ENCODE measurements around the gene CMA1.
A peak's percentile ranks its signal among the peaks of the same experiment; 100 is the strongest.
"Not testable (repeated sequence)": the region's sequence is repeated elsewhere in the genome, so short reads cannot be mapped to it uniquely, and the experiment has no call there.

The CMA1 gene, protein sequence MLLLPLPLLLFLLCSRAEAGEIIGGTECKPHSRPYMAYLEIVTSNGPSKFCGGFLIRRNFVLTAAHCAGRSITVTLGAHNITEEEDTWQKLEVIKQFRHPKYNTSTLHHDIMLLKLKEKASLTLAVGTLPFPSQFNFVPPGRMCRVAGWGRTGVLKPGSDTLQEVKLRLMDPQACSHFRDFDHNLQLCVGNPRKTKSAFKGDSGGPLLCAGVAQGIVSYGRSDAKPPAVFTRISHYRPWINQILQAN

DNA sequence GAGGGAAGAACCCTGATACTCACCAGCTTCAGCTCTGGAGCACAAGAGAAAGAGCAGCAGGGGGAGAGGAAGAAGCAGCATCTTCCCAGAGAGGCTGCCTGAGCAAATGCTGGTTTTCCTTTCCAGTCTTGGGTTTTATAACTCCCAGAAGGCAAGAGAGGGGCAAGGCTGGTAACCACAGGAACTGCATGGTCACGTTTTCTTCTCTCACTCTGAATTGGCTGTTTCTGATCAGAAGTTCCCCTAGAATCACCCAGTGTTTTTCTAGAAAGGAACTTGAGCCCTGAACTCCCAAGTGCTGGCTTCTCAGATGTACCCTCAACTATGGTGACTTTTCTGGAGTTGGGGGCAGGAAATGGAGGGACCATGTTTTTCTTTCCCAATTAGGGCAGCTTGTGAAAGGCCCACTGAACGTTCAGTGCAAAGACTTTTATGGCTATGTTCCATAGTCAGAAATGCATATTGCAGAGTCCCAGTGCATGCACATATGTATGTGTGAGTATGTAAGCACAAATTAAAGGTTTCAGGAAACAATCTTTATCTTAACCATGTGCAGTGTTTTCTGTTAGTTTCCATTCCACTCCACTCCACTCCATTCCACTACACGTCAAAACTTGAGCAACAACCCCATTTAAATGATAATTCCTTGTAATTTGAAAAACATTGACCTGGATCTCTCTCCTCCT, at the start of gene CMA1:
Gene CMA1 (minus strand): TSS at position 111 of the 686 bp plus-strand sequence. CDS start 30 bp downstream, at position 81.
- DNase-seq, result no peak

DNA sequence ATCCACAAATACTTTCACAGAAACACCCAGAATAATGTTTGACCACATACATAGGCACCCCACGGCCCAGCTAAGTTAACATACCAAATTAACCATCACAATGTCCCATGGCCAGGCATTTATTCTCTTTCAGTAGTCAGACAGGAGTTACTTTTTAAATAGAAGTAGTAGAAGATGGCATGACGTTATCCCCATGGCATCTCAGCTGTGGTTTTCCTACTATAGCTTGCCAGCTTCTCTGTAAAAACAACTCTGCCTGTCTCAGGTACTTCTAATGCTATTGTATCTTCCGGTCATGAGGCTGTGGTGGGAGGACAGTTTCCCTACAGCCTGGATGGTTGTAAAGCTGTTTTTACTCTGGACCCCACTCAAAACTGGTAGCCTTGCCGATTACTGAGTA, 48.7 kb upstream of the CMA1 start:
- no peak for DNase-seq

DNA sequence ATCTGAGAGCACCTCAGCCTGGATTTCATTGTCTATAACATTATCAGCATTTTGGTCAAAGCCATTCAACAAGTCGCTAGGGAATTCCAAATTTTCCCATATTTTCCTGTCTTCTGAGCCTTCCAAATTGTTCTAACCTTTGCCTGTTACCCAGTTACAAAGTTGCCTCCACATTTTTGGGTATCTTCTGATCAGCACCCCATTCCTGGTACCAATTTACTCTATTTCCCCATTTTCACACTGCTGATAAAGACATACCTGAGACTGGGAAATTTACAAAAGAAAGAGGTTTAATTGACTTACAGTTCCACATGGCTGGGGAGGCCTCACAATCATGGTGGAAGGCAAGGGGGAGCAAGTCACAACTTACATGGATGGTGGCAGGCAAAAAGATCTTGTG, 41.0 kb upstream of the CMA1 start:
- DNase-seq, result not testable (repeated sequence)

DNA sequence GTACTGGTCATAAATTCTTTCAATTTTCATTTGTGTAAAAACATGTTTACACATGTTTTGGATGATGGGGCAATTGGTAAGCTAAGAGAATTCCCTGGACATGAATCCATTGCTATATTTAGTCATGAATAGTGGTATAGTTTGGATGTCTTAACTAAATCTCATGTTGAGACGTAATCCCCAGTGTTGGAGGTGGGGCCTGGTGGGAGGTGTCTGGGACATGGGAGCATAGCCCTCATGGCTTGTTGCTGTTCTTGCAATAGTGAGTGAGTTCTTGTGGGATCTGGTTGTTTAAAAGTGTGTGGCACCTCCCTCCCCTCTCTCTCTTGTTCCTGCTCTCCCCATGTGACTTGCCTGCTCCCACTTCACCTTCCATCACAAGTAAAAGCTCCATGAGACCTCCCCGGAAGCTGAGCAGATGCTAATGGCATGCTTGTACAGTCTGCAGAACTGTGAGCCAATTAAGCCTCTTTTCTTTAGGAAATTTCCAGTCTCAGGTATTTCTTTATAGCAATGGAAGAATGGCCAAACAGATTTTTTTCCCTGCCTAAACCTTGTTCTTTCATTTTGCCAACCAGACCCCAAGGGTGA, 34.4 kb upstream of the CMA1 start:
- DNase-seq, result no peak

DNA sequence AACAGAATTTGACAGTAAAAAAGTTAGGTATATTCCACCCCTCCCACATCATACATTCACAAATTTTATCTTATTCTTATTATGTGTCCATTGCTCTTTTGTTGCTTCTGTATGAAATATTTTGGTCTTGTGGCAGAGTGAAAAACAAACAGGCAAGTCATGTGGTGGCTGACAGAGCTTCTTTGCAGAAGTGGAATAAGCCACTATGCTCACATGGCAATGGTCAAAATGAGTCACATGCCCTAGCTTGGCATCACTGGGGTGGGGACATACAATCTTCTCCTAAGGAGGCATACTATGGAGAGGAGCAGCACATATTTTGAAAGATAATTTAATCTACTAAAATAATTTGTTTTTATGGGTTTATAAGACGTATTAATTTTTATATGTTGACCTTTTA, 27.7 kb upstream of the CMA1 start:
- DNase-seq, result no peak

DNA sequence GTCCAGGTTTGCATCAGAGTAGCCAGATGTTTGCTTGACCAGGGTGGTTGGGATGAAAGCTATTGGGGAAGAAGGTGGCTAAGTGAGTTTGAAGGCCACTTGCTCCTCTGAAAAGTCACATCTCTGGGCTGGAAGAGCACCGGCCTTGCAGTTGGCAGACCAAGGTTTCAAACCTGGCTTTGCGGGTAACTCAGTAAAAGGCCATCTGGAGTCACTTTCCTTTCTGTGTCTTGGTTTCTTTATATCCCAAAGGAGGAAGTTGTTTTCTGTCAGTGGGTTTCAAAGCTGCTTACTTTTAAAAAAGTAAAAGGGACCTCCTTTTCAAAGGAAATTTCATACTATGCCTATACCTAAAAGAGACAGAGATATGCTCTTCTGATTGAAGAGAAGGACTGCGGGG, 26.2 kb upstream of the CMA1 start:
- DNase-seq, result no peak

DNA sequence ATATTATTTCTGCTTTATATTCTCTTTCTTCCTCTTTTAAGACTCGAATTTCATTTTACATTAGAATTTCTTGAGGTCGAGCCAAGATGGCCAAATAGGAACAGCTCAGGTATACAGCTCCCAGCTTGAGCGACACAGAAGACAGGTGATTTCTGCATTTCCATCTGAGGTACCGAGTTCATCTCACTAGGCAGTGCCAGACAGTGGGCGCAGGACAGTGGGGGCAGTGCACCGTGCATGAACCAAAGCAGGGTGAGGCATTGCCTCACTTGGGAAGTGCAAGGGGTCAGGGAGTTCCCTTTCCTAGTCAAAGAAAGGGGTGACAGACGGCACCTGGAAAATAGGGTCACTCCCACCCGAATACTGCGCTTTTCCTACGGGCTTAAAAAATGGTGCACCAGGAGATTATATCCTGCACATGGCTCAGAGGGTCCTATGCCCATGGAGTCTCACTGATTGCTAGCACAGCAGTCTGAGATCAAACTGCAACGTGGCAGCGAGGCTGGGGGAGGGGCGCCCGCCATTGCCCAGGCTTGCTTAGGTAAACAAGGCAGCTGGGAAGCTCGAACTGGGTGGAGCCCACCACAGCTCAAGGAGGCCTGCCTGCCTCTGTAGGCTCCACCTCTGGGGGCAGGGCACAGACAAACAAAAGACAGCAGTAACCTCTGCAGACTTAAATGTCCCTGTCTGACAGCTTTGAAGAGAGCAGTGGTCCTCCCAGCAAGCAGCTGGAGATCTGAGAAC, 18.0 kb upstream of the CMA1 start:
- DNase-seq, result peak; percentile 5

DNA sequence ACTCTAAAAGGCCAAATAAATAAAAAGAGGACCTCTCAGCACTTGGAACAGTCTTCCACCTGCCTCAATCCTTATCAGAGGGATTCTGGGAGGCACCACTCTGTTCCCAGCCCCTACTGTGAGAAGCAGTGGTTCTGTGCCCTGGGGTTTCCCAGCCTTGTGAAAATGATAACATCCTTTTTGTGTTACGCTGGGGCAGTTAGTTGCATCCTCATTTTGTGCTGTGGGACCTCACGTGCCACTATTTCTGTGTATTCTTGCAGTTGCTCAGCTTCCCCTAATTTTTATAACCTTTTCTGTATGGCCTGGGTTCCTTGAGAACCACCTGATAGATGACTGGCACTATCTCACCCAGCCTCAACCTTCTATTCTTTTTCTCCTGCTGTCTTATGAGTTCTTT, 10.8 kb upstream of the CMA1 start:
- no peak for DNase-seq

DNA sequence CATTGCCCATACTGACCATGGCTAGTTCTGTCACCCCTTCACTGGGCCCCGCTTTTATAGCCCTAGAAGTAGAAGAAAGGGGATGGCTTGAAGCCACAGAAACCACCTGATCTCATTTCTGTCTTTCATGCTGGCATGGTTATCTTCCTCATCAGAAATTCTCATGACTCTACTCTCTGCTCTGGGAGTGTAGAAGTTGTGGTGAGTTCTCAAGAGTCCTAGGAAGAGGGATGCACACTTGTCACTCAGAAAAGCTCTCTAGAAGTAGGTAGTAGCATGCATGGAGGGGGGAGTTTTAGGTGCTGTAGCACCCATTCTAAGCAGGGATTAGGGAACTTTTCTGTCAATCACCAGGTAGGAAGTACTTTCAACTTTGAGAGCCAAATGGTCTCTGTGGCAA, 6.1 kb upstream of the CMA1 start:
- no peak for DNase-seq

DNA sequence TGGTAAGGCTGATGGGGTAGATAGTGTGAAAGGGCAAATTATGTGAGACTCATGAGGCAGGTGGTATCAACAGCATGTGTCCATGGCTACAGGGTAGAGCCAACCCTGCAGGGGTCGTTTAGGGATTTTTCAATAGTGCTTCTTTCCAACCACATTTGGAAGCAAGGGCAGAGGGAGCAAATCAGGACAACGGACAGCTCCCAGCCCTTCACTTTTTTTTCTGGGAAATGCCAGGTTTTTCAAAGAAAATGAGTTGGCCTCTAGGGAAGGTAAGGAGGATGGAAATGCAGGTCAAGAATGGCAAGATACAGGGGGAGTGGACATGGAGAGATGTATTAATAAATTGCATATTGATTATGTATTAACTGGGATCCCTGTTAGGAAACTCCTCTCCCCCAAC, 4.9 kb upstream of the CMA1 start:
- DNase-seq, result no peak

DNA sequence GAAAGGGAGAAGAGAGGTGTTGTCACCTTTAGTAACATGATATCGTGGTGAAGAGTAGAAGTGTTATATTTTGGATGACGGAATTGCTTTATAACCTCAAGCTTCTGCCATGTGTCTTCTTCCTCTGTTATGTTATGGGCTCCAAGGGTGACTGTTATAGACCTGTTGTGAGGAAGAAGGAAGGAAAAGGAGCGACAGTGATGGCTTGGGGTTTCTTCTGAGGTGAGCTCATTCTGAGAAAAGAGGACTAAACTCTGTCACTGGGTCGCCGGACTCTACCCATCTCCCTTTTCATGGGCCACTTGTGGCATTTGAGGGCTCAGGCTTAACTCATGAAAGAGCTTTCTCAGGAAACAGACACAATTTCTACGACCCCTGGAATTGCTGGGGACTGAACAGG, 1.6 kb downstream of the CMA1 start:
- DNase-seq, result no peak

DNA sequence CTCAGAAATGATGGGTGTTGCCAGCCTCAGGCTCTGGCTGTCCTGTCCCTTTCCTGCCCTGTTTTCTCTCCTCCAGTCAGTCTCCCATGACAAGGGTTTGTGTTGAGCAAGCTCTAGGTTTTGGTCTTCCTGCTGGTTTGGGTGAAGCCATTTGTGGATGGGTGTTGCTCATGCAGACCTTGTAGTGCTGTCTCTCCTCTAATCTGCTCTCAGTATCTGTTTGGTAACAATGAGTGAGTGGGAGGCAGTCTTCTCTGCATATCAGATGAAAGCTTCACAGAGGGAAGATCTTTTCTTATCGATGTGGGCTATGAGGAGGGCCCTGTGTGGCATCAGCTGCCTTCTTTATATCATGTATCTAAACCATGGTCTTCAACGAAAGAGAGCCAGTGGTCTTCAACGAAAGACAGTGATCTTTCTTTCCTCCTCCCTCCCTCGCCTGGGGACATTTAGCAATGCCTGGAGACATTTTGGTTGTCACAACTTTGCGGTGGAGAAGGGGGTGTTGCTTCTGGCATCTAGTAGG, 3.6 kb downstream of the CMA1 start:
- DNase-seq, result no peak

DNA sequence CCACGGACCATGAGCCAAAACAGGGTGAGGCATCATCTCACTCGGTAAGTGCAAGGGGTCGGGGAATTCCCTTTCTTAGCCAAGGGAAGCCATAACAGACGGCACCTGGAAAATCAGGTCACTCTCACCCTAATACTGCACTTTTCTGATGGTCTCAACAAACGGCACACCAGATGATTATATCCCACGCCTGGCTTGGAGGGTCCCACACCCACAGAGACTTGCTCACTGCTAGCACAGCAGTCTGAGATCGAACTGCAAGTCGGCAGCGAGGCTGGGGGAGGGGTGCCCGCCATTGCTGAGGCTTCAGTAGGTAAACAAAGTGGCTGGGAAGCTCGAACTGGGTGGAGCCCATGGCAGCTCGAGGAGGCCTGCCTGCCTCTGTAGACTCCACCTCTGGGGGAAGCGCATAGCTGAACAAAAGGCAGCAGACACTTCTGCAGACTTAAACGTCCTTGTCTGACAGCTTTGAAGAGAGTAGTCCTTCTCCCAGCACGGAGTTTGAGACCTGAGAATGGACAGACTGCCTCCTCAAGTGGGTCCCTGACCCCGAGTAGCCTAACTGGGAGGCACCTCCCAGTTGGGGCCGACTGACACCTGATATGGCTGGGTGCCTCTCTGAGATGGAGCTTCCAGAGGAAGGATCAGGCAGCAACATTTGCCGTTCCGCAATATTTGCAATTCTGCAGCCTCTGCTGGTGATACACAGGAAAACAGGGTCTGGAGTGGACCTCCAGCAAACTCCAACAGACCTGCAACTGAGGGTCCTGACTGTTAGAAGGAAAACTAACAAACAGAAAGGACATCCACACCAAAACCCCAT, 16.3 kb downstream of the CMA1 start:
- DNase-seq, result not testable (repeated sequence)

DNA sequence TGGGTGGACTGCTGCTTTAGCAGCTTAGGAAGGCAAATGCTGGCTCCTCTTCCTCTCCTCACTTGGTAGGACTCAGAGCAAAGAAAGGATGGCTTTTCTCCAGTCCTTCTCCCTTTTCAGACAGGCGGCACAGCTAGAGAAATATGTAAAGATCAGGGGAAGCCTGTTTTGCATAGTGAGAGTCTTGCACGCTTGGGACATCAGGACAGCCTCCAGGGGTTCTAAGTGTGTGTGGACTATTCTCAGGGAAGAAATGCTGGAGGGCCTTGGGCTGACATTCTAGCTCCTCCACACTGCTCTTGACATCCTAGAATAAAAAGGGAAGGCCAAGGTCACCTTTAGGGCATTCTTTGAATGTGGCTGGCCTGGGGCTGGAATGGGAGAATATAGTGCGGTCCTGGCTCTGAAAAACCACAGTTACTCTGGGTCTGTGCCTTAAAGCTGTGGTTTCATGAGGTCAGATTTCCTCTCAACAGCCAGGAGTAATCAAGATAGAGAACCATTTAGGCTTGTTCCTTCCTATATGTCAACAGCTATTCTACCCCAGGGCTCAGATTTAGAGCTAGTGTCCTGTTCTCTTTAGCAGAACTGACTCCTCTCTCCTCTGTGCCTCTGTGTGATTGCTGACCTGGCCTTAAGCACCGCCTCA, 24.3 kb downstream of the CMA1 start:
- DNase-seq, result no peak

DNA sequence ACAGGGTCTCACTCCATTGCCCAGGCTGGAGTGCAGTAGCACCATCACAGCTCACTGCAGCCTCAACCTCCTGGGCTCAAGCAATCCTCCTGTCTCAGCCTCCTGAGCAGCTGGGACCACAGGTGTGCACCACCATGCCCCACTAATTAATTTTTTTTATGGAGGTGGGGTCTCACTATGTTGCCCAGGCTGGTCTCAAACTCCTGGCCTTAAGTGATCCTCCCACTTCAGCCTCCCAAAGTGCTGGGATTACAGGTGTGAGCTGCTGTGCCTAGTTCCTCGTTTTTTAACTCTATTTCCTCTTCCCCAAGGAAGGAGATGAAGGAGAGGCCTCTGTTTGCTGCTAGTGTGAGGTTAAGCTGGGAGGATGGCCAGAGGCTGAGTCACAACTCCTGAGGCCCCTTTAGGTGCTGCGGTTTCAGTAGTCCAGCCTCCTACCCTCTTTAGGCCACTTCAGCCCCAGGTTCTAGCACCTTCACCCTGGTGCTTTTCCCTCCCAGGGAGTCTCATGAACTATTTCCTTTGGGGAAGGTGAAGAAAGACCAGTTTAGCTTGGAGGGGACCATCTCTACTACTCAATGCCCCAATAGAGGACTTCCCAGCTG, 25.3 kb downstream of the CMA1 start:
- DNase-seq, result not testable (repeated sequence)

DNA sequence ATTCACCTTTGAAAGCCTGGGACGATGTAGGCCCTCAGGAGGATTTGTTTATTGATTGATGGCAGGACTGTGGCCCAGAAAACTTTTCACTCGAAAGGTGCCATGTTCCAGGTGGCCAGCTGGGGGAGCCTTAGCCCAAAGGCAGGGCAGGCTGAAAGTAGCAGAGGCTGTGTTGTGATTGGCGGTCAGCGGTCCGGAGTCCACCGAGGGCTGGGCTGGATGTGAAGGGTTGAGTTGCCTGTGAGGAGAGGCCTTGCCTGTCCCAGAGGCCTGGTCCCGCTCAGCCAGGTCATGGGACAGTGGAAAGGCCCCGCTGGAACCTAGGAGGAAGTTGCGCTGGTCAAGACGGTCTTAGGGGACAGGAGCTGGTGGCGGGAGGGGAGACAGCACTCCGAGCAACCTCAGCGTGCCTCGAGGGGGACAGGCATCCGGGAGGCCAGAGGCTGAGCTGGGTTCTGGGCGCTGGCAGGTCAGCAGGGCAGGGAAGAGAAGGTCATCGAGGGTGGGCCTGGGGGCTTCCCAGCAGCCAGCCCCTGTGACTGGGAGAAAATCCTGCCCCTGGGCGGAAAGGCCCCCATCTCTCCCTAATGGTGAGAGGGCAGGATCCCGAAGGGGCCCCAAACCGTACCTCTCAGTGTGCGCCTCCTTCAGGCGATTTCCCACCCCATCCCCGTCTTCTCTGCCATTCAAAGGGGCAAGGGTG, 26.3 kb downstream of the CMA1 start:
- DNase-seq, result peak; percentile 12

DNA sequence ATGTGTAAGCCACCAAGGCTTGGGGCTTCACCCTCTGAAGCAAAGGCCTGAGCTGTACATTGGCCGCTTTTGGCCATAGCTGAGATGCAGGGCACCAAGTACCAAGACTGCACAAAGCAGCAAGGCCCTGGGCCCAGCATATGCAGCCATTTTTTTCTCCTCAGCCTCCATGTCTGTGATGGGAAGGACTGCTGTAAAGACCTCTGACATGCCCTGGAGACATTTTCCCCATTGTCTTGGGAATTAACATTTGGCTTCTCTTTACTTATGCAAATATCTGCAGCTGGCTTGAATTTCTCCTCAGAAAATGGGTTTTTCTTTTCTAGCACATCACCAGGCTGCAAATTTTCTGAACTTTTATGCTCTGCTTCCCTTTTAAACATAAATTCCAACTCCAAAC, 28.1 kb downstream of the CMA1 start:
- not testable (repeated sequence) for DNase-seq

DNA sequence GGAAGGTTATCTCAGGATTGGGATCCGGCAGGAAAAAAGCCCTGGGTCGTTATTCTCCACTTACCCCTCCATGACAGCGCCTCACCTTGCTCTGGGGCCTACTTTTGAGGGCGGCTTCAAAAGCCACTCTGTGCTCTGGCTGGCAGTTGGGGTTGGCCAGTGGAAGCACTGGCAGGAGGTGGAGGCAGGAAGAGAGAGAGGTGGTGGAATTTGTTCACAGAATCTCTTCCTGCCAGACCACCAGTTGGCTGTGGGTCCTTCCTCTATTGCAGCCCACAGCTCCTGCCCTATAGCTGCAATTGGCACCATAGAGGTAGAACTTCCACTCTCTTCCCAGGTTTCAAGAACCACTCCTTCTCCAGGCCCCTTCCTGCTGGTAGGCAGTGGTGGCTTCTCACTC, 32.8 kb downstream of the CMA1 start:
- DNase-seq, result no peak

DNA sequence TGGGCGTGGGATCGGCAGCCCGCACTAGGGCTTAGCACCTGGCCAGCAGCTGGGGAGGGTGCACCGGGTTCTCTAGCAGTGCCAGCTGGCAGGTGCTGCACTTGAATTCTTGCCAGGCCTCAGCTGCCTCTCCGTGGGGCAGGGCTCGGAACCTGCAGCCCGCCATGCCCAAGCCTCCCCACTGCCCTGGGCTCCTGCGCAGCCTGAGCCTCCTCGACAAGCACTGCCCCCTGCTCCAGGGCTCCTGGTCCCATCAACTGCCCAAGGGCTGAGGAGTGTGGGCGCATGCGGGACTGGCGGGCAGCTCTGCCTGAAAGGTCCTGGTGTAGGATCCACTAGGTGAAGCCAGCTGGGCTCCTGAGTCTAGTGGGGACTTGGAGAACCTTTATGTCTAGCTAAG, 34.9 kb downstream of the CMA1 start:
- DNase-seq, result no peak

DNA sequence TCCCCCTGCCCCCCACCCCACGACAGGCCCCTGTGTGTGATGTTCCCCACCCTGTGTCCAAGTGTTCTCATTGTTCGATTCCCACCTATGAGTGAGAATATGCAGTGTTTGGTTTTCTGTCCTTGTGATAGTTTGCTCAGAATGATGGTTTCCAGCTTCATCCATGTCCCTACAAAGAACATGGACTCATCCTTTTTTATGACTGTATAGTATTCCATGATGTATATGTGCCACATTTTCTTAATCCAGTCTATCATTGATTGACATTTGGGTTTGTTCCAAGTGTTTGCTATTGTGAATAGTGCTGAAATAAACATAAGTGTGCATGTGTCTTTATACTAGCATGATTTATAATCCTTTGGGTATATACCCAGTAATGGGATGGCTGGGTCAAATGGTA, 37.6 kb downstream of the CMA1 start:
- DNase-seq, result not testable (repeated sequence)

DNA sequence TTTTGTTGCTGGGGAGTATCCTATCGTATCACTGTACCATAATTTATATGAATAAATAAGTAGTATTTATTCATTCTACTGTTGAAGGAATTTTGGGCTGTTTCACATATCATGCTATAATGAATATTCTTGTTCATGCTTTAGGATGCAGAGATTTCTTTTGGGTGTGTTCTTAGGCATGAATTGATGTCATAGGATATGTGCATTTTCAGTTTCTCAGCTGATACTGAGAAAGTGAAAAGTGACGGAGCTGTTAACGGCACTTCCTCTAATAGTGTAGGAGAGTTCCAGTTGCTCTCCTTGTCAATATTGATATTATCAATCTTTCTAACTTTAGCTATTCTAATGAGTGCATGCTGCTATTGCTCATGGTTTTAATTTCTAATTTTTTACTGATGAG, 42.3 kb downstream of the CMA1 start:
- DNase-seq, result no peak

Data from NCI-H345 (cell line).